ENCODE data around the gene RXRG. TPM values are rescaled to one million over a fixed set of nuclear protein-coding genes. Genes with fewer than 3 reads are reported as not detected.

The RXRG gene
- total and polyA plus RNA-seq, 7 donors: 2.8 to 45.9 (median 12.8) TPM

DNA sequence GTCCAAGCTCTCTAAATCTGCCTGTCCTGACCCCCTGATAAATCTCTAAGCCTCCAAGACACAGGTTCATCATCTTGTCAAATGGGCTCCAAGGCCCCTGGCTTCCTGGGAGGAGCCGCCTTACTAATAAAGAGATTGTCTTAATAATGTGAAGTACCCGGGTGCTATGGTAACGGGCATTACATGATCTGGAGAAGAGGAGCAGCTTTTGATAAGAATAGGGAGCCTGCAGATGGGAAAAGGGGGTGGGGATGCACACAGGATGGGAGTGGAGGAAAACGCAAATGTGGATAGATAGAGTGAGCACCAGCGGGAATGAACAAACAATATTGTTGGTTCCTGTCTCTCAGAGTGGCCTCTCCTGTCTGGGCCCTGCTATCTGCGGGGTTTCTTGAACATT lies 11.9 kb upstream of the RXRG start:
- no peak for DNase-seq
- 90 to 94% (median 91%) methylated on average over 6 of the region's 6 CpGs for WGBS, 3 donors
- Histone ChIP-seq H3K36me3 (ENCODE audit: insufficient read depth in 1 of 2, low read depth in 1 of 2) (no peaks in the 10 kb centered on the region), H3K27me3 (ENCODE audit: insufficient read depth in 3 of 3, low read length in 2 of 3) (no peaks in the 10 kb centered on the region), H3K27ac (no peak overlapping the region), H3K4me1 (peaks cover 7% of the 10 kb centered on the region), H3K9me3 (no peaks in the 10 kb centered on the region), H3K4me3 (no peak overlapping the region)
- TF ChIP-seq, protein P1, sequence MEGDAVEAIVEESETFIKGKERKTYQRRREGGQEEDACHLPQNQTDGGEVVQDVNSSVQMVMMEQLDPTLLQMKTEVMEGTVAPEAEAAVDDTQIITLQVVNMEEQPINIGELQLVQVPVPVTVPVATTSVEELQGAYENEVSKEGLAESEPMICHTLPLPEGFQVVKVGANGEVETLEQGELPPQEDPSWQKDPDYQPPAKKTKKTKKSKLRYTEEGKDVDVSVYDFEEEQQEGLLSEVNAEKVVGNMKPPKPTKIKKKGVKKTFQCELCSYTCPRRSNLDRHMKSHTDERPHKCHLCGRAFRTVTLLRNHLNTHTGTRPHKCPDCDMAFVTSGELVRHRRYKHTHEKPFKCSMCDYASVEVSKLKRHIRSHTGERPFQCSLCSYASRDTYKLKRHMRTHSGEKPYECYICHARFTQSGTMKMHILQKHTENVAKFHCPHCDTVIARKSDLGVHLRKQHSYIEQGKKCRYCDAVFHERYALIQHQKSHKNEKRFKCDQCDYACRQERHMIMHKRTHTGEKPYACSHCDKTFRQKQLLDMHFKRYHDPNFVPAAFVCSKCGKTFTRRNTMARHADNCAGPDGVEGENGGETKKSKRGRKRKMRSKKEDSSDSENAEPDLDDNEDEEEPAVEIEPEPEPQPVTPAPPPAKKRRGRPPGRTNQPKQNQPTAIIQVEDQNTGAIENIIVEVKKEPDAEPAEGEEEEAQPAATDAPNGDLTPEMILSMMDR (IDR thresholded peaks at IDR 0.05): no peak
- intact Hi-C loops (cut with DNase I): no loop called here
- ATAC-seq: no peak

DNA sequence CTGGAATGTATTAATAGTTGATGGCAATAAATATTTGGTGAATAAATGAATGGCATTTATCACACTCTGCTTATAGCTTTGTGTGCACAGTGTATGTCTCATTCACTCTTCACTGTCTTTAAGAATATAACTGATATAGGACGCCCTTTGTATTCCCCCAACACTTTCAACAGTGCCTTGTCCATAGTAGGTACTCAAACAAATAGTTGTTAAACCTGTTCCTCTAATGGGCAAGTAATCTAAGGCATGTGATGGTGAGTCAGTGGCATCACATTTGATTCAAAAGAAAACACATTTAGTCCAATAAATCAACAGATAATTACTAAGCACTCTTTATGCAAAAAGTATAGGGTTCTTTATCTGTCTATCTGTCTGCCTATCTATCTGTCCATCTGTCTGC lies 11.2 kb upstream of the RXRG start:
- 83 to 96% (median 90%) methylated on average over 1 of the region's 1 CpG for WGBS, 3 donors
- Histone ChIP-seq H3K27ac (no peak overlapping the region), H3K9me3 (no peaks in the 10 kb centered on the region), H3K36me3 (ENCODE audit: insufficient read depth in 1 of 2, low read depth in 1 of 2) (no peaks in the 10 kb centered on the region), H3K4me3 (no peak overlapping the region), H3K4me1 (peaks cover 7% of the 10 kb centered on the region), H3K27me3 (ENCODE audit: insufficient read depth in 3 of 3, low read length in 2 of 3) (no peaks in the 10 kb centered on the region)
- ATAC-seq (no peak), DNase-seq (no peak)
- intact Hi-C loops (cut with DNase I): no loop called here
- TF ChIP-seq, protein P1 (IDR thresholded peaks at IDR 0.05): no peak

DNA sequence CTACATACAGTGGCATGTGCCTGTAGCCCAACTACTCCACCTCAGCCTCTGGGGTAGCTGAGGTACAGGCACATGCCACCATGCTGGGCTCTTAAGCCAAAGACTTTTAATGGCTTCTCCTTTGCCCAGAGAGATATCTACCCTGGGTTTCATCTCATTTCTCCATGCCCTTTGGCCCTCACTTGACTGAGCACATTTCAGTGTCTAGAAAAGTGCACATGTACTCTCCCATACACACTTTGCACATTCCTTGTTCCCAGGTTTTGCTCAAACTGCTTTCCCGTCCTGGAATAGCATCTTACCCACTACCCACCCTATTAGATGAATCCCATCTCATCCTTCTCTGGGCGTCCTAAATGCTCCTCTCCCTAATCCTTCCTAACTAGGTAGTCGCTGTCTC lies 10.2 kb upstream of the RXRG start:
- TF ChIP-seq, protein P1 (IDR thresholded peaks at IDR 0.05): no peak
- H3K4me1 ChIP-seq: peaks cover 7% of the 10 kb centered on the region
- DNase-seq (no peak), ATAC-seq (no peak)
- H3K9me3 ChIP-seq: no peaks in the 10 kb centered on the region
- no peak overlapping the region for H3K4me3 ChIP-seq
- WGBS, 3 donors: 95 to 96% (median 95%) methylated on average over 3 of the region's 3 CpGs
- no peaks in the 10 kb centered on the region for H3K27me3 ChIP-seq (ENCODE audit: insufficient read depth in 3 of 3, low read length in 2 of 3)
- intact Hi-C loops (cut with DNase I): no loop called here
- H3K36me3 ChIP-seq (ENCODE audit: insufficient read depth in 1 of 2, low read depth in 1 of 2): no peaks in the 10 kb centered on the region
- H3K27ac ChIP-seq: no peak overlapping the region

DNA sequence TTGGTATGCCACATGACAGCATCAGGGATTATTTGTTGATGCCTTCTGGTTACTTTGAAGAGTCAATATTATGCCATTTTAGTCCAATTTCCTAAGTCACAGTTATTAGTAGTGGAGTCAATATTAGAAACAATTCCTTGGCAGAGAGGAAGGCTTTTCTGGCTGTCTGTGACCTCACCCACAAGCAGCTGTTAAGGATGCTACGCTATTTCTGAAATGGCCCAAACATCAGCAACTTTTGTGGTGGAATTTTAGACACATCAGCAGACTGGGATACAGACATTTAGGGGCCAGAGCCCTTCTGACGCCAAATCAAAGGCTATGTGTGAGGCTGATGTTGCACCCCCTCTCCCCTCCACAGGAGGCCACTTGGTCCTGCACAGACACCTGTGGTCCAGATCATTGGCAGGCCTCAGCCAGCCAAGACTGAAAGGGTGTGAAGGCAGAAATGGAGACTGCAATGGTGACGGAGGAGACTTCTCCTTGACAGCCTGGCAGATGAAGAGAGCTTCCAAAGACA lies 9.2 kb upstream of the RXRG start:
- ATAC-seq (no peak), DNase-seq (no peak)
- intact Hi-C loops (cut with DNase I): no loop called here
- no peaks in the 10 kb centered on the region for H3K9me3 ChIP-seq
- H3K4me3 ChIP-seq: no peak overlapping the region
- H3K27me3 ChIP-seq (ENCODE audit: insufficient read depth in 3 of 3, low read length in 2 of 3): no peaks in the 10 kb centered on the region
- WGBS, 3 donors: 71 to 74% (median 72%) methylated on average over 3 of the region's 3 CpGs
- TF ChIP-seq, protein P1 (IDR thresholded peaks at IDR 0.05): no peak
- no peaks in the 10 kb centered on the region for H3K36me3 ChIP-seq (ENCODE audit: insufficient read depth in 1 of 2, low read depth in 1 of 2)
- peaks cover 7% of the 10 kb centered on the region for H3K4me1 ChIP-seq
- no peak overlapping the region for H3K27ac ChIP-seq
